Esophagus squamous epithelium (tissue), 5 donors: ENCODE data around the gene NOL4L. TPM values are rescaled to one million over a fixed set of nuclear protein-coding genes. Genes with fewer than 3 reads are reported as not detected.

Experiments used
- DNase-seq: peaks from one replicate; lab custom pipeline; 2025; lab: John Stamatoyannopoulos, UW
- H3K27ac ChIP-seq, 4 donors: fragments of 200-600 bp; sonication (generic); one replicate each; pipeline ENCODE4 v1.5.1; 2016 to 2019; ENCODE audit warnings: mild to moderate bottlenecking in 1 of 4
- H3K27me3 ChIP-seq, 4 donors: fragments of 200-600 bp; sonication (generic); 1 replicate in 3 of 4; 2 replicates in 1 of 4; pipeline versions ENCODE4 v1.5.1 to v1.6.0; 2017 to 2021; ENCODE audit warnings: antibody characterized with exemption in 1 of 4
- H3K36me3 ChIP-seq, 3 donors: fragments of 200-600 bp; sonication (generic); one replicate each; pipeline ENCODE4 v1.5.1; 2016 to 2019
- H3K4me1 ChIP-seq, 3 donors: fragments of 200-600 bp; sonication (generic); one replicate each; pipeline ENCODE4 v1.5.1; 2017 to 2019
- H3K4me3 ChIP-seq, 4 donors: fragments of 200-600 bp; sonication (generic); 1 replicate in 3 of 4; 2 replicates in 1 of 4; pipeline ENCODE4 v1.5.1; 2016 to 2019; ENCODE audit warnings: mild to moderate bottlenecking in 2 of 4, moderate library complexity in 1 of 4
- H3K9me3 ChIP-seq, 3 donors: fragments of 200-600 bp; sonication (generic); one replicate each; pipeline ENCODE4 v1.5.1; 2016 to 2019
- CTCF ChIP-seq, 6 experiments: fragments of 450-650 bp in 4 of 6; fragments of 200-600 bp in 2 of 6; sonication (generic) in 2 of 6; IDR thresholded peaks; one replicate each; pipeline ENCODE4 v1.5.1; 2016 to 2019; ENCODE audit warnings: antibody characterized with exemption in 6 of 6, mild to moderate bottlenecking in 4 of 6, moderate library complexity in 4 of 6
- POLR2A ChIP-seq, 4 donors: fragments of 450-650 bp; IDR thresholded peaks; one replicate each; pipeline ENCODE4 v1.6.1; 2017; ENCODE audit warnings: antibody characterized with exemption in 4 of 4, mild to moderate bottlenecking in 4 of 4, moderate library complexity in 3 of 4
- WGBS, 2 donors: methylation state at CpG; one replicate each; pipeline ENCODE4 v1.1.5; 2018; 5-methylcytosine and 5-hydroxymethylcytosine counted together
- intact Hi-C: fragments of 100-400 bp; cut with DNase I; formaldehyde crosslinking; loops from one replicate; pipeline ENCODE4 v1.15.0; 2022
- total RNA-seq, 4 donors: library from RNA; depleted of rRNA; stranded (reverse); fragments of >200 nt; gene quantifications; one replicate each; pipeline ENCODE4 v1.1.0, GENCODE V29; 2016
- donor health status: DM: yes; HTN: yes; CAD: no.

NOL4L gene
- total RNA-seq, 4 donors from 2014 or later, result 1.5 to 5.1 (median 3.0) TPM

GRCh38 chr20:32624687-32625345 is 39.7 kb upstream of the NOL4L start:
- H3K36me3 ChIP-seq, result no peaks in the 10 kb centered on the region
- no peak overlapping the region for H3K4me3 ChIP-seq
- 86 to 88% methylated on average over 5 of the region's 5 CpGs for WGBS, 2 donors
- TF ChIP-seq CTCF (IDR thresholded peaks at IDR 0.05) (no peak), POLR2A (IDR thresholded peaks at IDR 0.05) (no peak)
- no peaks in the 10 kb centered on the region for H3K9me3 ChIP-seq
- DNase-seq, result no peak
- H3K27me3 ChIP-seq, result peaks cover 0 to 43% (median 7%) of the 10 kb centered on the region in 4 donors
- H3K4me1 ChIP-seq, result peaks cover 4 to 14% (median 9%) of the 10 kb centered on the region in 3 donors
- H3K27ac ChIP-seq, result no peak overlapping the region
- intact Hi-C loops, result no loop called here

GRCh38 chr20:32623667-32624157 is 38.6 kb upstream of the NOL4L start:
- H3K4me1 ChIP-seq, result peaks cover 4 to 14% (median 9%) of the 10 kb centered on the region in 3 donors
- intact Hi-C loops, result no loop called here
- H3K27ac ChIP-seq, result no peak overlapping the region
- H3K36me3 ChIP-seq, result no peaks in the 10 kb centered on the region
- no peaks in the 10 kb centered on the region for H3K9me3 ChIP-seq
- no peak overlapping the region for H3K4me3 ChIP-seq
- TF ChIP-seq CTCF (IDR thresholded peaks at IDR 0.05) (no peak), POLR2A (IDR thresholded peaks at IDR 0.05) (no peak)
- DNase-seq, result no peak
- peaks cover 0 to 54% (median 7%) of the 10 kb centered on the region in 4 donors for H3K27me3 ChIP-seq
- 66 to 88% methylated on average over 2 to 6 of the region's 18 CpGs for WGBS, 2 donors

GRCh38 chr20:32622585-32623468 is 37.7 kb upstream of the NOL4L start:
- TF ChIP-seq POLR2A (IDR thresholded peaks at IDR 0.05) (no peak), CTCF (IDR thresholded peaks at IDR 0.05) (no peak)
- no peaks in the 10 kb centered on the region for H3K9me3 ChIP-seq
- intact Hi-C loops, result no loop called here
- no peak overlapping the region for H3K27ac ChIP-seq
- peaks cover 0 to 57% (median 7%) of the 10 kb centered on the region in 4 donors for H3K27me3 ChIP-seq
- DNase-seq, result no peak
- H3K36me3 ChIP-seq, result no peaks in the 10 kb centered on the region
- peaks cover 4 to 12% (median 7%) of the 10 kb centered on the region in 3 donors for H3K4me1 ChIP-seq
- H3K4me3 ChIP-seq, result no peak overlapping the region
- WGBS, 2 donors, result 69 to 81% methylated on average over 4 to 5 of the region's 21 CpGs

GRCh38 chr20:32621891-32622584 is 36.9 kb upstream of the NOL4L start:
- DNase-seq, result no peak

More at GRCh38 chr20:32621891-32622584, 36.9 kb upstream of the NOL4L start:
- 75 to 82% methylated on average over 14 to 16 of the region's 16 CpGs for WGBS, 2 donors
- Histone ChIP-seq H3K27ac (no peak overlapping the region), H3K36me3 (no peaks in the 10 kb centered on the region), H3K4me3 (no peak overlapping the region), H3K27me3 (peaks cover 0 to 52% (median 1%) of the 10 kb centered on the region in 4 donors), H3K4me1 (peaks cover 0 to 4% (median 2%) of the 10 kb centered on the region in 3 donors), H3K9me3 (no peaks in the 10 kb centered on the region)
- intact Hi-C loops, result no loop called here
- TF ChIP-seq CTCF (IDR thresholded peaks at IDR 0.05) (no peak), POLR2A (IDR thresholded peaks at IDR 0.05) (no peak)
